GM19193 (cell line): Measurements from ENCODE around the gene LGI4.

Experiments used
- POLR2A ChIP-seq: IDR thresholded peaks from 4 replicates; pipeline ENCODE4 v1.6.1; 2011; ENCODE audit not compliant: insufficient read depth, insufficient read length; ENCODE audit errors: extremely low read depth

LGI4 gene

GRCh38 chr19:35109395-35110112 is 25.3 kb downstream of the LGI4 start:
- TF ChIP-seq POLR2A: no peak

- no peak for TF ChIP-seq POLR2A
Observed at GRCh38 chr19:35108730-35109129, 26.1 kb downstream of the LGI4 start.

GRCh38 chr19:35107545-35107944 is 27.3 kb downstream of the LGI4 start:
- no peak for TF ChIP-seq POLR2A

GRCh38 chr19:35106898-35107541 is 27.8 kb downstream of the LGI4 start:
- no peak for TF ChIP-seq POLR2A

- TF ChIP-seq POLR2A: no peak
Observed at GRCh38 chr19:35106291-35106583, 28.6 kb downstream of the LGI4 start.

GRCh38 chr19:35105411-35106290 is 29.2 kb downstream of the LGI4 start:
- no peak for TF ChIP-seq POLR2A

- no peak for TF ChIP-seq POLR2A
Observed at GRCh38 chr19:35105047-35105410, 29.8 kb downstream of the LGI4 start.

- no peak for TF ChIP-seq POLR2A
Observed at GRCh38 chr19:35104361-35104760, 30.5 kb downstream of the LGI4 start.

- no peak for TF ChIP-seq POLR2A
Observed at GRCh38 chr19:35100588-35101533, 34.0 kb downstream of the LGI4 start.

- TF ChIP-seq POLR2A: no peak
Observed at GRCh38 chr19:35099897-35100275, 35.0 kb downstream of the LGI4 start.

GRCh38 chr19:35099155-35099896 is 35.5 kb downstream of the LGI4 start:
- TF ChIP-seq POLR2A: no peak

- no peak for TF ChIP-seq POLR2A
Observed at GRCh38 chr19:35098413-35099049, 36.3 kb downstream of the LGI4 start.

GRCh38 chr19:35095667-35096368 is 39.0 kb downstream of the LGI4 start:
- no peak for TF ChIP-seq POLR2A

- TF ChIP-seq POLR2A: no peak
Observed at GRCh38 chr19:35094656-35095055, 40.2 kb downstream of the LGI4 start.
